Endothelial cell of hepatic sinusoid (primary cell): Measurements from ENCODE around the gene PAPOLA.

Source experiments
- in situ Hi-C: cut with HindIII; loops from 2 replicates; pipeline ENCODE4 v1.10.0; 2017; ENCODE audit warnings: low sequenced_read_pairs

PAPOLA gene

DNA sequence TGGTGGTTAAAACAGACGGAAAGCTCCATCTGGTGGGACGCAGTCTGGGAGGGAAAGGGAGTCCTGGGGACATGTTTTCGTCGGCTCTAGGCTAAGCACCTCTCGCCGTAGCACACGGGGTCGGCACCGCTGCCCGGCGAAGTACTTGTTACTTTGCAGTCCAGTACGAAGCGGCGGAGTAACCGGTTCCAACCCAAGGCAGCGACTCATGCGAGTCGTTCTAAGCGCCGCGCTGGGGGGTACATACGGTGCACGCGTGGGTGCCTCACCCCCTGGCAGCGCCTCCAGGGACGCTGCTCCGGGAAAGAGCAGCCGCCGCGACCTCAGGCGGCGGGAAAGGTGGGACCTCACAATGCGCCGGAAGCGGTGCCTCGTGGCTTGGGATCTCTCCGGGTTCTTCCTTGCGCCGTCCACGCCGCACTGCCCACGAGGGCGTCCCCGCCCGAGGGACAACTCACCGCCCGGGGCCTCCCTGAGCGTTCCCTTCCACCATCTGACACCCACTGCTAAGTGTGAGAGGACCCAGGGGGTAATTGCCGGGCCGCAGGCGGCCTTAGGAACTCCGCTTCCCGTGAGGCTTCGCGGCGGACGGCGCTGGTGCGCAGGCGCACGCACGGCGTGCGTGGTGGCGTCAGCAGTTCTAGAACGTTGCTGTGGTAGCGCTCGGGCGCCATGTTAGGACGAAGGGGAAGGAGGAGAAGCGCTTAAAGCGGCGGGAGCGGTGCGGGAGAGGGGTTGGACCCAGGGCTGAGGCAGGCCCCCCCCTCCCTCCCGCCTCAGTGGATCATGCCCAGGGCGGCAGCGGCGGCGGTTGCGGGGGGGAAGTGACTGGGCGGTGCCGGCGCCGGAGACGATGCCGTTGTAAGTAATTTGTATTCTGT, at the start of gene PAPOLA:
TSS of gene PAPOLA (plus strand) at position 643 of the 881 bp plus-strand sequence. CDS start at position 854, 211 bp downstream.
- in situ Hi-C loops, result no loop called here

DNA sequence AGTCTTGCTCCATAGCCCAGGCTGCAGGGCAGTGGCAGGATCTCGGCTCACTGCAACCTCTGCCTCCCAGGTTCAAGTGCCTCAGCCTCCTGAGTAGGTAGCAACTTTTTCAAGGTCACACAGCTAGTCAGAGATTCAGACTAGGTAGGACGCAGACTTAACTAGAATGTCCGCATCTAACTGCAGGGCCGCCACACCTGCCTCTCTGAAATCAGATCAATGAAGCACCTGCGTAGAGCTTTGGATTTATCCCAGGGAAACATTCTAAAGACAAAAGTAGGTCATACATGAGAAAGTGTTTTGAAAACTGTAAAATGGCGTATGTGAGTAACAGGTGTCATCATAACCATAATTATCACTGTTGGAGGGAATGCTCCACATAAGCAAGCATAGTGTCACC, 49.5 kb upstream of the PAPOLA start:
- in situ Hi-C loops, result no loop called here

DNA sequence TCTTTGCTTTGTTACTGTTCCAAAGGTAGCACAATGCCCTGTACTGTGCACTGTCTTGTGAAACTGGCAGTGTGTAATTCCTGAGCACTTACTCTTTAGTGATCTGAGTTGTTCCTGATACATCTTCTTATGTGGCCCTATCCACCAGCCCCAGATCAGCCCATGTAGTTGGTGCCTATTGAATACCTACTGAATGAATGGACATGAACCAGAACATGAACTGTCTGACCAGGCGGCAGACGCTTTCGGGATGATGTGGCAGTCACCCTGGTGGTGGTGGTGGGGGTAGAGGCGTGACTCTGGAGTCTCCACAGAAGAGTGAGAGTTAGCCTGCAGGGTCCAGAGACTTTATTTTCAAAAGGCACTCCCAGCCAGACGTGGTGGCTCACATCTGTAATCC, 46.6 kb upstream of the PAPOLA start:
- in situ Hi-C loops, result no loop called here

DNA sequence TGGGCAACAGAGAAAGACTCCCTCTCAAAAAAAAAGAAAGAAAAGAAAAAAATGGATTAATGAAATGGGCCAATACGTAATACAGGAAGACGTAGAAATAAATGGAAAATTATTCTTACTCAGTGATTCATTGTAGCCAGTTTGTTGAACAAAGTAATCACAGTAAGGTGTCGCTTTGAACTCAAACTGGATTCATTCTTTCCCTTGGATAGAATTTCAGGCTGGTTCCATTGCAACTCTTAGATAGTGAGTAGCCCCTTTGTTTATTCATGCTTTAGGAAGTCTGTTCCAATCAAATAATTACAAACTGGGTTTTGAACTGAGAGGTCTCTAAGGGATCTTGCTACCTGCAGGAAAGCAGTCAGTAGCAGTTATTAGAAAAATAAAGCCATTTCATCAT, 42.3 kb upstream of the PAPOLA start:
- in situ Hi-C loops, result no loop called here

DNA sequence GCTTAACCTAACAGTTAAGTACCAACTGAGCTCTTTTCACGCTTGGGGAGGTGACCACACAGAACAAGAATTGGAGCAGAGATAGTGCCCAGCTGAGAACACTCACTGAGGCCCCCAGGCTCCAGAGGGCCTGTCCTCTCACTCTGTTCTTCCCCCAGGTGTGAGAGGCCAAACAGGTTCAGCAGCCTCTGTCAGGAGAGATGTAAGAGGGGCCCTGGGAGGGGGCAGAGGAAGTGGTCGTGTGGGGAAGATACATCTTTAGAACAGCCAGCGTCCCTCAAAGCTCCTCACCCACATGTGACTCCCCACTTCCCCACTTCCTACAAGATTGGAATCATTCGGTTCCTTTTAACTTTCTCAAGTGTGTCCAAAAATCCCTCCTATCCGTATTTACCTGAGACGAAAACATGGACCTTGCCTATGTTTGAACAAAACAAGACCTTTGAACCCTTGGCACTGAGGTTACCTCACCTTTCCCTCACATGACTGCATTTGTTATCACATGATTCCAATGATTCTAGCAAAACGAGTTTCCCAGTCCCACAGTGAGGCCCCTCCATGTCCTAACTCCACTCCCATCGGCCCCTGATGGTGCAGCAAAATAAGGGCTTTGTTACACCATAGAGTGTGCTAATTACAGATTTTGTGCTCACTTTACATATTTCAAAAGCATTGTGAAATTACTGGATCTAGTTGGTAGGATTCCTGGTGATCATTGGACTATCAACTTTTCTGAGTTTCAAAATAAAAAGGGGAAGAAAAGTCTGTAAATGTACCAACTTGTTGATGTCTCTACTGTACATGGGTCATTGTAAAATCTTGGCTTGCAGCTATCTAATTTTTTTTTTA, 40.0 kb upstream of the PAPOLA start:
- in situ Hi-C loops, result no loop called here

DNA sequence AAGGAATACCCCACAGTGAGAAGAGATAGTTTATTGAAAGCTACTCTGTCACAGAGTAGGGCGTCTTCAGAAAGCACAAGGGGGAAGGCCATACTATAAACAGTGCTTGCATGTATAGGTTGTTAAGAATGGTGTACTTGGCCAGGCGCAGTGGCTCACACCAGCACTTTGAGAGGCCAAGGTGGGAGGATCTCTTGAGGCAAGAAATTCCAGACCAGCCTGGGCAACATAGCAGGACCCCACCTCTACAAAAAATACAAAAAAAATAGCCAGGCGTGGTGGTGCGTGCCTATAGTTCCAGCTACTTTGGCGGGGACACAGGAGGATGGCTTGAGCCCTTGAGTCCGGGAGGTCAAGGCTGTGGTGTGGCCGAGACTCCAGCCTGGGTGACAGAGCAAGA, 38.0 kb upstream of the PAPOLA start:
- in situ Hi-C loops, result no loop called here

DNA sequence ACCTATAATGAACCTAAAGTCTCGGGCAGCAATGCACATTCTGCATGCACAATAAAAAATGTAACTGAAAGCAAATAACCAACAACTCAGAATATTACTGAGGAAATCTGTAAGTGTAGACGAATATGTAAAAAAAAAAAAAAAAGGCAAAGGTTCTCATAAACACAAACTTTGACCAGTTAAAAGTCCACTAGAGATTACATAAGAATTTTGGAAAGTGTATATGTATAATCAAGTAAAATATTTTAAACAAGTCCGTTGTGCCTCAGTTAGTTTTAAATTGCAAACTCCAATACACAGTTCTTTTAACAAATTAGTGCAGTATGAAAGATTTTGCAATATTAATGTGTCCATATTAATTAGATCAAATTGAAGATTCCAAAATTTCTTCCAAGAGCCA, 35.3 kb upstream of the PAPOLA start:
- in situ Hi-C loops, result no loop called here

DNA sequence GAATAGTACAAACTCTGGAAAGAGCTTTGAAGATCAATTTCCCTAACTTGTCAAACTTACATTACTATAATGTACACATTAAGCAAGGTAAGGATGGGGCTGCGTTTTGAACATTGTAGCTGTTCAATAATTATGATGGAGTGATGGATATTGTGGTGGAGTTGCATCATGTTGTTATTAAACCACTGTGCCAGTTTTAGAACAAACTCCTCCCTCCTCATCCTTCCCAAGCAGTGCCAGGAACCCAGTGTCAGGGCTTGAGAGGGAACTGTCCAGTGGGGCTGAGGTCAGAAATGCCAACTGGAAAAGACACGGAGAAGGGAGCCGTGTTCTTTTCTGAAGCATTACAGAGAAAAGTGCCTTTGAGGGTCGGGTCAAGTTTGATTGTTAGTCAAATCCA, 31.9 kb upstream of the PAPOLA start:
- in situ Hi-C loops, result loop anchor here (5.0 kb wide), 1 partner anchor 33 kb away; no protein-coding TSS in a partner anchor

DNA sequence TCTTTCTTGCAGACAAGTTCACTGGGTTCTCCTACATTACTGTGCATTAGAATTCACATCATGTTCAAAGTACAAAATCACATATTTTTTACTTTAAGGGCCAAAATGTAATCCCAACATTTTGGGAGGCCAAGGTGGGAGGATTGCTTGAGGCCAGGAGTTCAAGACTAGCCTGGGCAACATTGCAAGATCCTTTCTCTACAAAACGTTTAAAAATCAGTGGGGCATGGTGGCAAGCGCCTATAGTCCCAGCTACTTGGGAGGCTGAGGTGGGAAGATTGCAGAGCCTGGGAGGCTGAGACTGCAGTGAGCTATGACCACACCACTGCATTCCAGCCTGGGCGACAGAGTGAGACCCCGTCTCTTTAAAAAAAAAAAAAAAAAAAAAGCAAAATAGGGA, 31.2 kb upstream of the PAPOLA start:
- in situ Hi-C loops, result loop anchor here (5.0 kb wide), 1 partner anchor 34 kb away; no protein-coding TSS in a partner anchor

DNA sequence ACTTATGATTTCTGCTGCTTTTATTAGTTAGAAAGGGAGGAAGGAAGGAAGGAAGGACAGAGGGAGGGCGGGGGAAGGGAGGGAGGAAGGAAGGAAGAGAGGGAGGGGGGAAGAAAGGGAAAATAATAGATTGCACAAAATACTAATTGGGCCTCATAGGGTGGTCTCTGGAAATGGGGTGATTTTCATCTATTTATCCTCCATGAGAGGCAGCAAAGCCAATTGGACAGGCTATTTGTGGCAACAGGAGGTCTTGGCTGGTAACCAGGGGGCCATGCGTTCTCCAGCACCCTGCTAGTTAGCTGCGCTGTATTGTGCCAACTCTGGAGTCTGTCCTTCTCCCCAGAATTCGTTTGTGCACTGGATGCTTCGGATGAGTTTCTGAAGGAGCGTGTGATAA, 24.1 kb upstream of the PAPOLA start:
- in situ Hi-C loops, result no loop called here

DNA sequence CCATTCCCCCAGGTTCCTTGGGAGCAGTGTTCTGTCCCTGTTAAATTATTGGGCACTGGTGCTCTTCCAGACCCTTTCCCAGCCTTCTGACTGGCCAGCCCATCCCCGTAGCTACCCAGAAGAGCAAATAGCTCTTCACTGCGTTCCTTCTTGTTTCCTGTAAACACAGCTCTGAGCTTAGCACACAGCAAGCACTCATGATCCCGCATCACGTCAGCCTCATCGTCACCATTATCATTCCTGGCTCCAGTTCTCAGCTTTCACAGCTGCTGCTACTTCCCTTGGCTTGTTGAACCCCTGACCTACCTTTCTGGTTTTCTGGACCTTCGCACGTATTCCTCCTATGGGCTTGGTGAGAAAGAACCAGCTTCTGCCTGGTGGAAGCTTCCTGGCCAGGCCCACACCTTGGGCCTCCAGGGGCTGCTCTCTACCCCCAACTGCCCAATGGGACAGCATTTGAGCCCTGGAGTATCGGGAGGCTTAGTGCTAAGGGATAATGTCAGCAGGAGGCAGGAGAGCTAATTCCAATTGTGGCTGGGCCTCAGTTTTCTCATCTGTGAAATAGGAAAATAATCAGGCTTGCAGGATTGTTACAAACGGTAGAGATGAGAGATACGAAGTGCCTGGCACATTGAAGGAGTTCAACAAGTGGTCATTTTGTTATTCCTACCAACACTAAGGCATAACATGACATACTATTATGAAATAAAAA, 22.6 kb upstream of the PAPOLA start:
- in situ Hi-C loops, result no loop called here

DNA sequence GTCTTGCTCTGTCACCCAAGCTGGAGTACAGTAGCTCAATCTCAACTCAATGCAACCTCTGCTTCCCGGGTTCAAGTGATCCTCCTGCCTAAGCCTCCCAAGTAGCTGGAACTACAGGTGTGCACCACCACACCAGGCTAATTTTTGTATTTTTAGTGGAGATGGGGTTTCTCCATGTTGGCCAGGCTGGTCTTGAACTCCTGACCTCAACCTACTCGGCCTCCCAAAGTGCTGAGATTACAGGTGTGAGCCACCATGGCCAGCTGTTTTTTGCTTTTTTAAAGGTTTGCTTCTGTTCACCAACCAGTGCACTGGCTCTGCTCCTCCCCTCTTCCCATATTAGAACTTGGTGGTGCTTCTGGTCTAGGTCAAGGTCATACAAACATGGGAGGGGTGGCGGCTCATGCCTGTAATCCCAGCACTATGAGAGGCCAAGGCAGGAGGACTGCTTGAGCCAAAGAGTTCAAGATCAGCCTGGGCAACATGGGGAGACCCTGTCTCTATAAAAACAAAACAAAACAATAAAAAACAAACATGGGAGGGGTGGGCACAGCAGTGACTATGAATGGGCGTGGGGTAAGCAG, 20.4 kb upstream of the PAPOLA start:
- in situ Hi-C loops, result no loop called here

DNA sequence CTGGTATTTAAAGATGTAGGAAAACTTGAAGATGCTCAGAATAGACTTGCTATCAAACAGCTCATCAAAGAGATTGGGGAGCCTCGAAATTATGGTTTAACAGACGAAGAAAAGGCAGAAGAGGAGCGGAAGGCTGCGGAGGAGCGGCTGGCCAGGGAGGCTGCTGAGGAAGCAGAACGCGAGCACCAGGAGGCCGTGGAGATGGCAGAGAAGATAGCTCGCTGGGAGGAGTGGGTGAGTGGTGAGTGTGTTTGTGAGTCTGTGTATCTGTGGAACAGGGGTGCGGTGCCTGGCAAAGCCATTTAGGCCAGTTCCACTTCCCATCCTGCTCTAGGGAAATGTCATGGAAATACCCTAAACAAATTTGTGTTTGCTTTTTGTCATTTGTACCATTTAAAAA, 19.2 kb upstream of the PAPOLA start:
- in situ Hi-C loops, result no loop called here

DNA sequence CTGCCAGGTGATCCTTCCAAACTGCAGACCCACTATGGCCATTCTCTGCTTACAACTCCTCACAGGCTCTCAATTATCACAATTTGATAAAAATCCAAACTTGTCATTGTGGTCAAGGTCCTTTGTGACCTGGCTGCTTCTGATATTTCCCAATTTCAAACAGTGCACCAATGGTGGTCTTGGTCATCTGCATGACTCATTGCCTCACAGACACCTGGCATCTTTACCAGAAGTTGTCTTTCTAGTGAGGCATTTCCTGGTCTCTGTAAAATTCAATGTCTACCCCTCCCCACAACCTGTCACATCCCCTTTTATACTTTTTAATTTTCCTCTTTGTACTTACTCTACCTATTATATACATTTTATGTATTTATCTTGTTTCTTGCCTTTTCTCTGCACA, 17.8 kb upstream of the PAPOLA start:
- in situ Hi-C loops, result no loop called here

DNA sequence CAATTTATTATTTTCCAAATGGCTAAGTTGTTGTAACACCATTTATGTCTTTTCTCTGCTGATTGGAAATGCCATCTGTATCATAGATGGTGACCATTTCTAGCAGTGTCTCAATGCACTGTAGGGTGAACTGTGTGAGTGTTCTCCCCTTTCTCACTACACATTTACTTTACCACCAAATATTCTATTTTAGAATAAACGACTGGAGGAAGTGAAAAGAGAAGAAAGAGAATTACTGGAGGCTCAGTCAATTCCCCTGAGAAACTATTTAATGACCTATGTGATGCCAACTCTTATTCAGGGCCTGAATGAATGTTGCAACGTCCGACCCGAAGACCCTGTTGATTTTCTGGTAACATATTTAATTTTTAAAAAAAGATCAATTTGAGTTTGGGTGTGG, 15.5 kb upstream of the PAPOLA start:
- in situ Hi-C loops, result no loop called here

DNA sequence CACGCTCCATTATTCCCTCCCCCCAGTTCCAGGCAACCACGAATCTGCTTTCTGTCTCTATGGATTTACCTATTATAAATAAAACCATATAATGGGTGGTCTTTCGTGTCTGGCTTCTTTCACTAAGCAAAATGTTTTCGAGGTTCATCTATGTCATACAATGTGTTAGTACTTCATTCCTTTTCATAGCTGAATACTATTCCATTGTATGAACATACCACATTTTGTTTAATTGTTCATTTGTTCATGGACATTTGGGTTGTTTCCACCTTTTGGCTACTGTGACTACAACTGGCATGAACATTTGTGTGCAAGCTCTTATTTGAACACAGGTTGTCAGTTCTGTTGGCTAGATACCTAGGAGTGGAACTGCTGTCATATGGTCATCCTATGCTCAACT, 12.9 kb upstream of the PAPOLA start:
- in situ Hi-C loops, result no loop called here

DNA sequence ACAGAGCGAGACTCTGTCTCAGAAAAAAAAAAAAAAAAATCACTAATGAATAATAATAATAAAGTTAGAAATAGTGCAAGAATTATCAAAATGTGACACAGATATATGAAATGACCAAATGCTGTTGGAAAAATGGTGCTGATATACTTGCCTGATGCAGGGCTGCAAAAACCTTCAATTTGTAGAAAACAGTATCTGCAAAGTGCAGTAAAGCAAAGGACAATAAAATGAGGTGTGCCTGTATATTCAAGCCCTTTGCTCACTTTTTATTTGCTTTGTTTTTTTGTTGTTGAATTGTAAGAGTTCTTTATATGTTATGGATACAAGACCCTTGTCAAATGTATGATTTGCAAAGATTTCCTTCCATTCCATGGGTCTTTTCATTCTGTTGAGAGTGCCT, 9.0 kb upstream of the PAPOLA start:
- in situ Hi-C loops, result no loop called here

DNA sequence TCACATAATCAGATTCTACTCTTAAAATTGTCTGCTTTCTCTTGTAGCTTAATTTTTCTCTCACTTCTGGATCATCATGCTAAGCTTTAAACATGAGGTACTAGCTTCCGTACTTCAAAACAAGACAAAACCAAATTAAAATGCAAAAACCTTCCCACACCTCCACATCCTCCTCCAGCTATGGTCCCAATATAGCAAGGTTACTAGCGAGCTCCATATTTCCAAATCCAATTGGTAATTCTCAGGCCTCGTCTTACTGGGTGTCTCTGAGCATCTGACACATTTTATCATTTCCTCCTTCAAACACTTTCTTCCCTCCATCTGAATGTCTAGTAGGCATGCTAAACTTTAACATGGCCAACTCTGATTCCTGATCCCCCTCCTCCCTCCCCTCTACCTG, 7.9 kb upstream of the PAPOLA start:
- in situ Hi-C loops, result no loop called here

DNA sequence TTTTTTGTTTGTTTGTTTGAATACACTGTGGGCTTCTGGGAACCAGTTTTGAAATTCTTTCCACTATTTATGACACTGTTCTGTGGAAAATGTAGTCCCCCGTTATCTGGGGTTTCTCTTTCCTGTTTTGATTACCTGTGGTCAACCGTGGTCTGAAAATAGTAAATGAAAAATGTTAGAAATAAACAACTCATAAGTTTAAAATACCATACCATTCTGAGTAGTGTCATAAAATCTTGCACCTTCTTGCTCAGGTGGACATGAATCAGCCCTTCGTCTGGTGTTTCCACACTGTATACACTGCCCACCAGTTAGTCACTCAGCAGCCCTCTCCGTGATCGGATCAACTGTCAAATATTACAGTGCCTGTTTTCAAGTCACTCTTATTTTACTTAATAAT, 5.1 kb upstream of the PAPOLA start:
- in situ Hi-C loops, result no loop called here

DNA sequence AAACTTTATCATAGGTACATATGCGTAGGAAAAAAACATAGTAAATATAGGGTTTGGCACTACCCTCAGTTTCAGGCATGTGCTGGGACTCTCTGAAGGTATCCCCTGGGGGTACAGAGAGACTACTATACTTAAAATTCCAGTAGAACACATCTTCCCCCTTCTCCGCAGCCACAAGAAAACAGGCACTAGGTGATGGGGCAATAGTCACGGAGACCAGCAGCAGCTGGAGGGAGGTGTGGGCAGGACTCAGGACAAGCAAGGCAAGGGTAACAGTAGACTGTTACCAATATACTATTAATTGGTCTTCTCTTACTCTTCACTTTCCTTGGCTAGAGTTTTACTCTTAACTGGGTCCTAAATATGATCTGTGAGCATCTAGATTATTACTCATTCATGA, 4.6 kb upstream of the PAPOLA start:
- in situ Hi-C loops, result no loop called here

DNA sequence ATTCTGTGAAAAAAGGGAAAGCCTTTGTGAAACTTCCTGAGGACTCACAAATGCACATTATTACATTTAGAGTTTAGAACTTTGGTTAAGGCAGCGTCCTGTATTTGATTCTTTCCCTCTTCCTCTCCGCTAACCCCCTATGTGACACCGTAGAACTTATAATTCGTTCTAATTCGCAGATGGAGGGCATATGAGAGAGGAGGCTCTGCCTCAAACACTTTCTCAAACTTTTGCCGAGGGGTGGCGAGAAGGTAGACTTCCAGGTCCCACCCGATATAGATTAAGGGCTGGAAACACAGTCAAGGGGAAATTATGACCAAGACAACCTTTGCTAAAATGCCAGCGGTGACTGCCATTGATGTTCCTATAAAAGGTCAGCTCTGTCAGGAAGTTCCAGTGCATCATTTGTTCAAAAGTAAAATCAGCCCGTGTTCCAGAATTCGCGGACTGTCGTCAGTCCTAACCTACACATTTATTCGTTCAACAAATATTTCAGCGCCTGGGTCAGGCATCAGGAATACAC, 904 bp upstream of the PAPOLA start:
- in situ Hi-C loops, result no loop called here
